Measurements from ENCODE around the gene VIT. TPM values are rescaled to one million over a fixed set of nuclear protein-coding genes. Genes with fewer than 3 reads are reported as not detected.

The VIT gene
- total and polyA plus RNA-seq, 4 donors = 10.0 to 29.2 TPM; not detected in 2

DNA sequence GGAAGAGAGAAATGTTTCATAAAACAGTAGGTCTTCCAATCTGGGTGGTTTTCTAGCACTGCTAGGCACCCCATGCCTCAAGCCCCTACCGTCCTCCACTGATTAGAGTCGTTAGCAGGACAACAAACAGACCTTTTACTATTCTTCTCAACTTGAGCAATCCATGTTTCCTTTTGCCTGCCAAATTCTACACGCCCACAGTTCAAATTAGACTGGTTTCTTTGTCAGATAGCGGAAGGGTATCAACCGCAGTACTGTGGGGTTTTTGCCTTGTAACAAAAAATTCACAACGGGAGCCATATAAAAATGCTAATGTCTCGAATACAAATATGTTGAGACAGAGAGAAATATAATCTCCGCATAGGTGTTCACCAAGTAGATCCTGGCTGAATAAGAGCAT lies 59.9 kb downstream of the VIT start:
- H3K36me3 ChIP-seq (ENCODE audit: control insufficient read depth in 1 of 2, insufficient read depth in 2 of 2, low read length in 1 of 2) = no peaks in the 10 kb centered on the region
- no peak overlapping the region for H3K27ac ChIP-seq (ENCODE audit: low read depth in 1 of 2, low read length in 2 of 2)
- no peaks in the 10 kb centered on the region for H3K27me3 ChIP-seq (ENCODE audit: control insufficient read depth in 1 of 2, insufficient read depth in 2 of 2, low read length in 1 of 2)
- intact Hi-C loops (cut with DNase I) = no loop called here
- H3K9me3 ChIP-seq (ENCODE audit: control insufficient read depth, low read length) = peaks cover 2% of the 10 kb centered on the region
- DNase-seq (no peak), ATAC-seq (ENCODE audit: low FRiP score) (no peak)
- H3K4me3 ChIP-seq (ENCODE audit: low read length in 2 of 2) = no peak overlapping the region
- WGBS, 2 donors = 80 to 88% methylated on average over 8 of the region's 8 CpGs
- no peaks in the 10 kb centered on the region for H3K4me1 ChIP-seq (ENCODE audit: control insufficient read depth in 1 of 2, insufficient read depth in 2 of 2, low read length in 2 of 2)

DNA sequence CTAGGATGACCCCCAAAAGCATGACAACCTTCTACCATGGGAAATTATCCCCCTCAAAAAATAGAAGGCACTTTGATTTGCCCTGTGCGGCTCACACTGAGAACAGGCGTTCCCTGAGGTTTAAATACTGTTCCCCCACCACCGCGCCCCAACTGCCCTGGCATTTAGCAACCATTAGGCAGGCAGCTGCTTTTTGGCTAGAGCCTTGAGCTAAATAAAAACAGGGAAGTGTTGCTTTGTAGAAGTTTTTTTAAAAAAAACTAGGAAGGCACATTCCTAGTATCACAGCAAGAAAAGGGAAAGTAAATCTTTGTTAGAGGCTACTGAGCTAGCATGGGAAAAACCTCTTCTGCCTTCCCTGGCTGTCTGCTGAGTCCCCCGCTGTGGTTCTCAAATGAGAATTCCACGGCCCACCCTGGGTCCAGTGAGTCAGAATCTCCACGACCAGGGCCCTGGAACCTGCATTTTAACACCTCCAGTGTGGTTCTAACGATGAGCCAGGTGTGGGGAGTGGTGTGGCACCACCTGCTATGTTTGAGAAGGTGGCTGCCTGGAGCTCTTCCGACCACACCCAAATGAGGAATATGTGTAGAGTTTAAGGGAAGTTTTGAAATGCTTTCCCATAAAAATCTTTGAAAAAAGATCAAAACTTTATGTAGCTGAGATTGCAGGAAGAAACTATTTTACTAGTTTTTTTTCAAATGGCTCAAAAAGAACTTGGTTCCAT lies 66.4 kb downstream of the VIT start:
- WGBS, 2 donors = 76 to 77% methylated on average over 9 of the region's 9 CpGs
- no peak for DNase-seq
- Histone ChIP-seq H3K4me3 (ENCODE audit: low read length in 2 of 2) (no peak overlapping the region), H3K27me3 (ENCODE audit: control insufficient read depth in 1 of 2, insufficient read depth in 2 of 2, low read length in 1 of 2) (no peaks in the 10 kb centered on the region), H3K27ac (ENCODE audit: low read depth in 1 of 2, low read length in 2 of 2) (no peak overlapping the region), H3K9me3 (ENCODE audit: control insufficient read depth, low read length) (no peaks in the 10 kb centered on the region), H3K36me3 (ENCODE audit: control insufficient read depth in 1 of 2, insufficient read depth in 2 of 2, low read length in 1 of 2) (no peaks in the 10 kb centered on the region), H3K4me1 (ENCODE audit: control insufficient read depth in 1 of 2, insufficient read depth in 2 of 2, low read length in 2 of 2) (no peaks in the 10 kb centered on the region)
- no peak for ATAC-seq (ENCODE audit: low FRiP score)
- intact Hi-C loops (cut with DNase I) = no loop called here

DNA sequence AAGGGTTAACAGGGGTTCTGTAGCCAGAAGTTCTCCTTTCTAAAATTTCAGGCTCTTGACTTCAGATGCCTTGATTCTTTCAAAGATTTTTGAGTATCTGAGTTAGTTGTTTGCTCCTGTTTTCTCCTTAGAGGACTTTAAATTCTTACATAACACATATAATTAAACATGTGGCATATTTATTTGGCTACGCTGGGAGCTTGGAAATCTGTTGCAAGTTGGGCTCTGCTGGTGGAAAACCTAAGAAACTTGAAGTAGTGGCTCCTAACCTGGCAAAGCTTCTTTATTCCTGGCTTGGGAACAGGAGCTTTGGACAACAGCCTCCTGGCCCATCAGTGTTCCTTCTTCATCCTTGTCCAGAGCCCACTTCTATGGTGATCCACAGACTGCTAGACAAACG lies 72.6 kb downstream of the VIT start:
- H3K9me3 ChIP-seq (ENCODE audit: control insufficient read depth, low read length) = no peaks in the 10 kb centered on the region
- no peaks in the 10 kb centered on the region for H3K36me3 ChIP-seq (ENCODE audit: control insufficient read depth in 1 of 2, insufficient read depth in 2 of 2, low read length in 1 of 2)
- H3K27me3 ChIP-seq (ENCODE audit: control insufficient read depth in 1 of 2, insufficient read depth in 2 of 2, low read length in 1 of 2) = no peaks in the 10 kb centered on the region
- 35 to 52% methylated on average over 2 of the region's 2 CpGs for WGBS, 2 donors
- no peak for ATAC-seq (ENCODE audit: low FRiP score)
- DNase-seq = no peak
- intact Hi-C loops (cut with DNase I) = no loop called here
- no peak overlapping the region for H3K4me3 ChIP-seq (ENCODE audit: low read length in 2 of 2)
- H3K27ac ChIP-seq (ENCODE audit: low read depth in 1 of 2, low read length in 2 of 2) = no peak overlapping the region
- no peaks in the 10 kb centered on the region for H3K4me1 ChIP-seq (ENCODE audit: control insufficient read depth in 1 of 2, insufficient read depth in 2 of 2, low read length in 2 of 2)

DNA sequence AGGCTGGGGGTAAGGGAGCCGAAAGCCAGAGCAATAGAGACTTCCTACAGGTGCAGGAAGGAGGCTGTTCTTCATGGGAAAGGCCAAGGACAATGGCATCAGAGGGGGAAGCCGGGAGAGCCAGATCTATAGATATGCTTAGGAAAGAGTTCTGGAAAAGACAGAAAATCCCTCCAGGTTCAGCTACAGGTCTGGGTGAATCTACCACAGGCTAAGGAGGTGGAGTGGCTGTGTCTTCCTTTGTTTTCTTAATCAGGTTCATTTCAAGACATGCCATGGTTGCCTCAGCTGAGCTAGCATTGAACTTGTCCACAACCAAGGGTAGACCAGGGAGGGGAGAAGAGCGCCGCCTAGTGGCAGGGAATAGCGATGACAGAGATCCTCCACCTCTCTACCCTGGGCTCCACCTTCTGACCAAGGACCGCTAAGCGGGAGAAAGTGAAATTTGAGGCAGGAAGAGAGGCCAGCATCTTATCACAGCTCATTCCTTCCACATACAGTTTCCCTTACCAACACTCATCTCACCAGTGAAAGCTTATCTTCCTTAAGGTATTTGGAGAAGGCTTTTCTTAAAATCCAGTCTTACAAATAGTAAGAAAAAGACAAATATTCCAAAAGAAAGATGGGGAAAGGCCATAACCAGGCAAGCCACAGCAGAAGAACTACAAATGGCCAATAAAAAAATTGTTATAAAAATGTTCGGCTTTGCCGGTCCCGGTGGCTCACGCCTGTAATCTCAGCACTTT lies 74.2 kb downstream of the VIT start:
- no peak for DNase-seq
- intact Hi-C loops (cut with DNase I) = no loop called here

DNA sequence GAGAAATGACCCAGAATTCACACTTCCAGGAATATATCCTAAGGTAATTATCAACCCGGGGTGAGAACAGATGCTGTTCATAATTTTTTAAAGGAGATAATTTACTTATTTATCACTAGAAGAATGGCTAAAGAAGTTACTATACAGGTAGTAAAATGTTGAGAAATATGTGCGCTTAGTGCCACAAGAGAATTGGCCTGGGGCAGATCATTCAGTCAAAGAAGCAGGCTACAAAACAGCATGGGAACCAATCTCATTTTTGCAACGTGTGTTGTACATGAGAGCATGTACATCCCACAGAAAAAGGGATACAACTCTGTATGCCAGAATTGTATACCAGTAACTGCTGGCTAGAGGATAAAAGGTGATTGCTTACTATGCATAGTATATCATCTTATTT lies 75.2 kb downstream of the VIT start:
- 74 to 83% methylated on average over 3 of the region's 3 CpGs for WGBS, 2 donors
- Histone ChIP-seq H3K27ac (ENCODE audit: low read depth in 1 of 2, low read length in 2 of 2) (no peak overlapping the region), H3K4me3 (ENCODE audit: low read length in 2 of 2) (no peak overlapping the region), H3K9me3 (ENCODE audit: control insufficient read depth, low read length) (no peaks in the 10 kb centered on the region), H3K27me3 (ENCODE audit: control insufficient read depth in 1 of 2, insufficient read depth in 2 of 2, low read length in 1 of 2) (no peaks in the 10 kb centered on the region), H3K4me1 (ENCODE audit: control insufficient read depth in 1 of 2, insufficient read depth in 2 of 2, low read length in 2 of 2) (no peaks in the 10 kb centered on the region), H3K36me3 (ENCODE audit: control insufficient read depth in 1 of 2, insufficient read depth in 2 of 2, low read length in 1 of 2) (no peaks in the 10 kb centered on the region)
- no peak for ATAC-seq (ENCODE audit: low FRiP score)
- DNase-seq = no peak
- intact Hi-C loops (cut with DNase I) = no loop called here

More for the DNA sequence above, 74.2 kb downstream of the VIT start:
- H3K4me3 ChIP-seq (ENCODE audit: low read length in 2 of 2) = no peak overlapping the region
- no peak for ATAC-seq (ENCODE audit: low FRiP score)
- H3K36me3 ChIP-seq (ENCODE audit: control insufficient read depth in 1 of 2, insufficient read depth in 2 of 2, low read length in 1 of 2) = no peaks in the 10 kb centered on the region
- no peak overlapping the region for H3K27ac ChIP-seq (ENCODE audit: low read depth in 1 of 2, low read length in 2 of 2)
- WGBS, 2 donors = 61 to 64% methylated on average over 11 of the region's 11 CpGs
- H3K4me1 ChIP-seq (ENCODE audit: control insufficient read depth in 1 of 2, insufficient read depth in 2 of 2, low read length in 2 of 2) = no peaks in the 10 kb centered on the region
- H3K9me3 ChIP-seq (ENCODE audit: control insufficient read depth, low read length) = no peaks in the 10 kb centered on the region
- H3K27me3 ChIP-seq (ENCODE audit: control insufficient read depth in 1 of 2, insufficient read depth in 2 of 2, low read length in 1 of 2) = no peaks in the 10 kb centered on the region

DNA sequence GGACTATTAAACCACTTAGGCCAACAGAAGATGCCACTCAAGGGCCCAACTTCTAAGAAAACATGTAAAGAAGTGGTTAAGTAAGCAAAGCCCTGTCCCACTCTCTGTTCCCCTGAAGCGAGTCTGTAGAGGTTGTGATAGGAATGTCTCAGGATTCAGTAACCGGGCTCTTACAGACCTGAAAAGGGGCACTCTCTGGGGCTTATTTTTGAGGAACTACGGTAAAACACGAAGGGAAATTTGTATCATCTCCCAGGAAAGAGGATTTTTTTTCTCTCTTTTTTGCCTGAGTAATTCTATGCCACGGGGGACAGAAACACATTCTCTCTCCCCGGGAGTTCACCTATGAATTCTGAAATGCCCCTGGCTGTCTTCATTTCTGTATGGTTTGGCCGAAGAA lies 77.4 kb downstream of the VIT start:
- Histone ChIP-seq H3K27ac (ENCODE audit: low read depth in 1 of 2, low read length in 2 of 2) (no peak overlapping the region), H3K9me3 (ENCODE audit: control insufficient read depth, low read length) (no peaks in the 10 kb centered on the region), H3K4me1 (ENCODE audit: control insufficient read depth in 1 of 2, insufficient read depth in 2 of 2, low read length in 2 of 2) (no peaks in the 10 kb centered on the region), H3K4me3 (ENCODE audit: low read length in 2 of 2) (no peak overlapping the region), H3K36me3 (ENCODE audit: control insufficient read depth in 1 of 2, insufficient read depth in 2 of 2, low read length in 1 of 2) (no peaks in the 10 kb centered on the region), H3K27me3 (ENCODE audit: control insufficient read depth in 1 of 2, insufficient read depth in 2 of 2, low read length in 1 of 2) (no peaks in the 10 kb centered on the region)
- 81 to 83% methylated on average over 7 of the region's 7 CpGs for WGBS, 2 donors
- no peak for DNase-seq
- intact Hi-C loops (cut with DNase I) = no loop called here
- no peak for ATAC-seq (ENCODE audit: low FRiP score)

DNA sequence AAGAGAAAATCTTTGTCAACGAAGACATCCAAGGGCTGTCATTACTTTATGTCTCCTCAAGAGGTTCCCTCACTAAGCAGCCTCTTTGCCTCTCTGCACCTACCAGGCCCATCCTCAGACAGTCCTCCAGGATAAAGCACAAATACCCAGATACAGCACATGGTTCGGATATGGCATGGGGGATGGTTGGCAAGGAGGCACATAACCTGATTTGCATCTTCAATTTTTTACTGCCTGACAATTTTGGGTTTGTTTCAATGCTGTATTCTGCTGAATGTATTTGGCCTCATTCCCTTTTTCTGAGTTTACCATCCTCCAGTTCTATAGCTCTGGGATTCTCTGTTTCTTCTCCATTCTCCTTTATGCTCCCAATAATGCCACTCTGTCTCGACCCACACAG lies 78.8 kb downstream of the VIT start:
- DNase-seq (no peak), ATAC-seq (ENCODE audit: low FRiP score) (no peak)
- Histone ChIP-seq H3K4me1 (ENCODE audit: control insufficient read depth in 1 of 2, insufficient read depth in 2 of 2, low read length in 2 of 2) (no peaks in the 10 kb centered on the region), H3K36me3 (ENCODE audit: control insufficient read depth in 1 of 2, insufficient read depth in 2 of 2, low read length in 1 of 2) (no peaks in the 10 kb centered on the region), H3K4me3 (ENCODE audit: low read length in 2 of 2) (no peak overlapping the region), H3K27ac (ENCODE audit: low read depth in 1 of 2, low read length in 2 of 2) (no peak overlapping the region), H3K27me3 (ENCODE audit: control insufficient read depth in 1 of 2, insufficient read depth in 2 of 2, low read length in 1 of 2) (no peaks in the 10 kb centered on the region), H3K9me3 (ENCODE audit: control insufficient read depth, low read length) (no peaks in the 10 kb centered on the region)
- intact Hi-C loops (cut with DNase I) = no loop called here
- 88 to 89% methylated on average over 3 of the region's 3 CpGs for WGBS, 2 donors

DNA sequence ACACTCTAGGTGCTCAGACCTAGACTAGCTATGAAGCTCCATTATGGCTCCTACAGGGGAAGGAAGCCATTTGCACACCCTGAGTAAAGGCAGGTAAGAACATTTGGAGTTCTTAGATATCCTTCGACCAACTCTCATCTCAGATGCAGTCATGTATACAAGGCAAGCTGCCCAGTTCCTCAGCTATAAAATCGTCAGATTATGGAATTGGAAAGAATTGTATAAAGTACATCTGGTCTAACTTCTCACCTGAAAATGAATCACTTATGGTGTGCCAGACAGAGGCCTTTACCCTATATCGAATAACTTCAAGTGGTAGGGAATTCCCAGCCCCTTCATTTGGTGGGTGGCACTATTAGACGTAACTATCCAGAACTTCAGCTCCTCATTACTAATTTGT lies 79.3 kb downstream of the VIT start:
- intact Hi-C loops (cut with DNase I) = no loop called here
- no peaks in the 10 kb centered on the region for H3K27me3 ChIP-seq (ENCODE audit: control insufficient read depth in 1 of 2, insufficient read depth in 2 of 2, low read length in 1 of 2)

DNA sequence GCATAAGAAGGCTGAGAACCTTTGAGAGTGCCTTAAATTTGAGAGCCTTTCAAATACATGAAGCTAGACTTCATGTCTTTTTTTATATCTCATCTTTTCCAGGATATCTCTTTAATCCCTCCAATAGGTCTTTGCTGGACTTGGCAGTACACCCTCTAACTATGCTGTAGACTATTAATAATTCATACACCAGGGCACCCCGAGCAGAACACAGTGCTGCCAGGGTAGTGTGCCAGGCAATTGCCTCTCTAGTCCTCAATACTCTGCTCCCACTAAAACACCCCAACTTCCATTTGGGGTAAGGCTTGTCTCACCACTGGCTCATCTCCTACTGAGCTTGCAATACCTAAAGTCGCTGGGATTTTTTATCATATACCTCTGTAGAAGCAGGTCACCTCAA lies 80.8 kb downstream of the VIT start:
- no peak overlapping the region for H3K27ac ChIP-seq (ENCODE audit: low read depth in 1 of 2, low read length in 2 of 2)
- no peak overlapping the region for H3K4me3 ChIP-seq (ENCODE audit: low read length in 2 of 2)
- intact Hi-C loops (cut with DNase I) = no loop called here
- no peaks in the 10 kb centered on the region for H3K4me1 ChIP-seq (ENCODE audit: control insufficient read depth in 1 of 2, insufficient read depth in 2 of 2, low read length in 2 of 2)
- DNase-seq (no peak), ATAC-seq (ENCODE audit: low FRiP score) (no peak)
- 42 to 48% methylated on average over 2 of the region's 2 CpGs for whole genome bisulfite sequencing, 2 donors
- no peaks in the 10 kb centered on the region for H3K36me3 ChIP-seq (ENCODE audit: control insufficient read depth in 1 of 2, insufficient read depth in 2 of 2, low read length in 1 of 2)
- H3K27me3 ChIP-seq (ENCODE audit: control insufficient read depth in 1 of 2, insufficient read depth in 2 of 2, low read length in 1 of 2) = no peaks in the 10 kb centered on the region
- no peaks in the 10 kb centered on the region for H3K9me3 ChIP-seq (ENCODE audit: control insufficient read depth, low read length)

More for the DNA sequence above, 79.3 kb downstream of the VIT start:
- 87 to 88% methylated on average over 4 of the region's 4 CpGs for whole genome bisulfite sequencing, 2 donors
- H3K9me3 ChIP-seq (ENCODE audit: control insufficient read depth, low read length) = no peaks in the 10 kb centered on the region
- no peak for DNase-seq
- no peak for ATAC-seq (ENCODE audit: low FRiP score)
- H3K4me1 ChIP-seq (ENCODE audit: control insufficient read depth in 1 of 2, insufficient read depth in 2 of 2, low read length in 2 of 2) = no peaks in the 10 kb centered on the region
- no peaks in the 10 kb centered on the region for H3K36me3 ChIP-seq (ENCODE audit: control insufficient read depth in 1 of 2, insufficient read depth in 2 of 2, low read length in 1 of 2)
- no peak overlapping the region for H3K4me3 ChIP-seq (ENCODE audit: low read length in 2 of 2)
- H3K27ac ChIP-seq (ENCODE audit: low read depth in 1 of 2, low read length in 2 of 2) = no peak overlapping the region
